CD14-positive monocyte (primary cell): Measurements from ENCODE around the gene FOCAD. TPM values are rescaled to one million over a fixed set of nuclear protein-coding genes. Genes with fewer than 3 reads are reported as not detected.

Experiments
- DNase-seq, 3 donors: peaks; one replicate each; pipeline ENCODE4 v3.0.0-alpha.2; 2011 to 2022
- H2AFZ ChIP-seq: 2 replicates; pipeline ENCODE4 v1.6.0; 2012; ENCODE audit warnings: mild to moderate bottlenecking, low read depth, low read length, inconsistent platforms; ENCODE audit not compliant: insufficient read depth, poor library complexity, severe bottlenecking
- H3K27ac ChIP-seq, 2 donors: 1 replicate in 1 of 2; 2 replicates in 1 of 2; pipeline ENCODE4 v1.5.1; 2012 to 2013; ENCODE audit warnings: low read length in 2 of 2, control low read depth in 1 of 2, inconsistent platforms in 1 of 2, low read depth in 1 of 2, mild to moderate bottlenecking in 1 of 2
- H3K27me3 ChIP-seq, 2 donors: one replicate each; pipeline versions ENCODE4 v1.6.0 to v1.6.1; 2011 to 2013; ENCODE audit warnings: low read length in 2 of 2; ENCODE audit not compliant: control insufficient read depth in 2 of 2, insufficient read depth in 2 of 2
- H3K36me3 ChIP-seq, 2 donors: replicated peaks in 1 of 2; 1 replicate in 1 of 2; 2 replicates in 1 of 2; pipeline versions ENCODE4 v1.5.1 to v1.6.1; 2012 to 2013; ENCODE audit warnings: low read length in 2 of 2, control low read depth in 1 of 2, inconsistent platforms in 1 of 2, mild to moderate bottlenecking in 1 of 2; ENCODE audit not compliant: insufficient read depth in 2 of 2, control insufficient read depth in 1 of 2
- H3K4me1 ChIP-seq, 2 donors: 1 replicate in 1 of 2; 2 replicates in 1 of 2; pipeline versions ENCODE4 v1.5.1 to v1.6.1; 2012 to 2013; ENCODE audit warnings: low read length in 2 of 2, control low read depth in 1 of 2, inconsistent platforms in 1 of 2, mild to moderate bottlenecking in 1 of 2, moderate library complexity in 1 of 2; ENCODE audit not compliant: insufficient read depth in 2 of 2, control insufficient read depth in 1 of 2
- H3K4me2 ChIP-seq: replicated peaks from 2 replicates; pipeline ENCODE3; 2012; ENCODE audit warnings: low read length, moderate library complexity, mild to moderate bottlenecking; ENCODE audit not compliant: poor library complexity, severe bottlenecking; ENCODE audit errors: extremely low read depth
- H3K4me3 ChIP-seq, 3 experiments: fragments of 200-600 bp in 1 of 3; sonication (generic) in 1 of 3; replicated peaks in 1 of 3; 1 replicate in 2 of 3; 2 replicates in 1 of 3; pipeline ENCODE4 v1.5.1; 2011 to 2013; ENCODE audit warnings: low read length in 3 of 3, mild to moderate bottlenecking in 3 of 3, control low read depth in 2 of 3, low read depth in 2 of 3, inconsistent platforms in 1 of 3, moderate library complexity in 1 of 3
- H3K79me2 ChIP-seq: 2 replicates; pipeline ENCODE4 v1.6.0; 2012; ENCODE audit warnings: mild to moderate bottlenecking, control low read depth, inconsistent platforms, low read length, moderate library complexity; ENCODE audit not compliant: insufficient read depth
- H3K9ac ChIP-seq: 2 replicates; pipeline ENCODE4 v1.6.0; 2017; ENCODE audit warnings: low read length, mild to moderate bottlenecking; ENCODE audit not compliant: insufficient read depth, poor library complexity, severe bottlenecking
- H3K9me3 ChIP-seq, 2 donors: replicated peaks in 1 of 2; 1 replicate in 1 of 2; 2 replicates in 1 of 2; pipeline versions ENCODE4 v1.5.1 to v1.6.1; 2012 to 2013; ENCODE audit warnings: low read length in 2 of 2, control low read depth in 1 of 2; ENCODE audit not compliant: control insufficient read depth in 1 of 2, insufficient read depth in 1 of 2
- H4K20me1 ChIP-seq: 2 replicates; pipeline ENCODE4 v1.6.0; 2012; ENCODE audit warnings: mild to moderate bottlenecking, low read length, control low read depth, moderate library complexity; ENCODE audit not compliant: insufficient read depth
- H3K27ac Mint-ChIP-seq, 7 donors: one replicate each; pipeline ENCODE4 v1.8.0; 2020; ENCODE audit warnings: mild to moderate bottlenecking in 7 of 7, mixed read lengths in 7 of 7, moderate library complexity in 6 of 7, inconsistent platforms in 2 of 7
- H3K27me3 Mint-ChIP-seq, 3 donors: one replicate each; pipeline ENCODE4 v1.8.0; 2021 to 2022; ENCODE audit warnings: low read depth in 3 of 3, mild to moderate bottlenecking in 3 of 3, mixed read lengths in 3 of 3, moderate library complexity in 3 of 3, inconsistent platforms in 1 of 3
- H3K36me3 Mint-ChIP-seq, 2 donors: one replicate each; pipeline ENCODE4 v1.8.0; 2020; ENCODE audit warnings: mixed read lengths in 2 of 2, inconsistent platforms in 1 of 2, mild to moderate bottlenecking in 1 of 2
- H3K4me1 Mint-ChIP-seq: one replicate; pipeline ENCODE4 v1.8.0; 2020; ENCODE audit warnings: mild to moderate bottlenecking, mixed read lengths
- H3K4me3 Mint-ChIP-seq, 2 donors: one replicate each; pipeline ENCODE4 v1.8.0; 2020; ENCODE audit warnings: mild to moderate bottlenecking in 2 of 2, mixed read lengths in 2 of 2, moderate library complexity in 1 of 2
- H3K9me3 Mint-ChIP-seq, 7 donors: one replicate each; pipeline ENCODE4 v1.8.0; 2020 to 2022; ENCODE audit warnings: mixed read lengths in 7 of 7, mild to moderate bottlenecking in 6 of 7, moderate library complexity in 6 of 7, inconsistent platforms in 2 of 7
- CTCF ChIP-seq: fragments of 200-600 bp; IDR thresholded peaks from one replicate; pipeline ENCODE4 v1.8.0; 2022; ENCODE audit warnings: antibody characterized with exemption, mild to moderate bottlenecking
- WGBS: methylation state at CpG from one replicate; pipeline ENCODE4 v1.1.5; 2013; ENCODE audit warnings: missing lambda C conversion rate; ENCODE audit not compliant: insufficient coverage; 5-methylcytosine and 5-hydroxymethylcytosine counted together
- intact Hi-C, 2 donors: fragments of 100-400 bp; cut with micrococcal nuclease; formaldehyde crosslinking; loops; one replicate each; pipeline versions ENCODE4 v1.15.0 to v1.15.1; 2023
- polyA plus RNA-seq, 3 donors: library from polyadenylated mRNA; depleted of rRNA in 1 of 3; unstranded in 2 of 3; stranded (reverse) in 1 of 3; fragments of 300-500 nt in 2 of 3; fragments of >200 nt in 1 of 3; fragmentation: Illumina TruSeq in 2 of 3; gene quantifications; 1 replicate in 2 of 3; 2 replicates in 1 of 3; pipeline ENCODE4 v1.2.3, GENCODE V29; 2012 to 2021

The FOCAD gene
- polyA plus RNA-seq, 3 donors: 4.9 to 6.3 (median 5.1) TPM

- no peak for TF ChIP-seq CTCF
- Mint-ChIP-seq H3K9me3 (peaks cover 0 to 2% (median 0%) of the 10 kb centered on the region in 7 donors), H3K27ac (no peak overlapping the region), H3K4me3 (no peak overlapping the region), H3K4me1 (peaks cover 16% of the 10 kb centered on the region), H3K36me3 (peaks cover 3 to 11% of the 10 kb centered on the region in 2 donors), H3K27me3 (peaks cover 0 to 2% (median 0%) of the 10 kb centered on the region in 3 donors)
- Histone ChIP-seq H3K4me1 (no peaks in the 10 kb centered on the region), H3K79me2 (no peaks in the 10 kb centered on the region), H2AFZ (no peak overlapping the region), H3K4me3 (no peak overlapping the region), H3K36me3 (peaks cover 0 to 4% of the 10 kb centered on the region in 2 donors), H3K9me3 (no peaks in the 10 kb centered on the region), H3K27me3 (no peaks in the 10 kb centered on the region), H3K27ac (no peak overlapping the region), H3K9ac (no peak overlapping the region), H3K4me2 (no peak overlapping the region), H4K20me1 (no peaks in the 10 kb centered on the region)
- WGBS: no CpG with 5 or more reads among the region's 1 CpG
- no peak for DNase-seq
- intact Hi-C loops: no loop called here
Measured at GRCh38 chr9:20713172-20713571, 29.1 kb downstream of the FOCAD start.

GRCh38 chr9:20714442-20715415 is 30.7 kb downstream of the FOCAD start:
- Histone ChIP-seq H4K20me1 (no peaks in the 10 kb centered on the region), H3K4me3 (no peak overlapping the region), H3K4me1 (no peaks in the 10 kb centered on the region), H2AFZ (no peak overlapping the region), H3K4me2 (no peak overlapping the region), H3K27me3 (no peaks in the 10 kb centered on the region), H3K36me3 (peaks cover 0 to 4% of the 10 kb centered on the region in 2 donors), H3K9ac (no peak overlapping the region), H3K27ac (no peak overlapping the region), H3K79me2 (no peaks in the 10 kb centered on the region), H3K9me3 (no peaks in the 10 kb centered on the region)
- no CpG with 5 or more reads among the region's 2 CpGs for WGBS
- Mint-ChIP-seq H3K4me1 (peaks cover 21% of the 10 kb centered on the region), H3K4me3 (no peak overlapping the region), H3K36me3 (peaks cover 3 to 17% of the 10 kb centered on the region in 2 donors), H3K27ac (no peak overlapping the region), H3K27me3 (peaks cover 0 to 2% (median 0%) of the 10 kb centered on the region in 3 donors), H3K9me3 (peaks cover 0 to 2% (median 0%) of the 10 kb centered on the region in 7 donors)
- TF ChIP-seq CTCF: no peak
- intact Hi-C loops: no loop called here
- DNase-seq: no peak
